Effector memory CD4-positive, alpha-beta T cell (primary cell): ENCODE data around the gene UNC119B.

Source experiments
- DNase-seq, 3 donors: peaks; one replicate each; pipeline ENCODE4 v3.0.0-alpha.2; 2020
- H3K27ac ChIP-seq: 2 replicates; pipeline ENCODE4 v1.7.0; 2013; ENCODE audit warnings: mild to moderate bottlenecking, low read length, moderate library complexity; ENCODE audit not compliant: insufficient read depth, poor library complexity, severe bottlenecking
- H3K27me3 ChIP-seq: replicated peaks from 2 replicates; pipeline ENCODE4 v1.7.0; 2013; ENCODE audit warnings: mild to moderate bottlenecking, low read length; ENCODE audit not compliant: insufficient read depth, control insufficient read depth, poor library complexity, severe bottlenecking
- H3K36me3 ChIP-seq: 2 replicates; pipeline ENCODE4 v1.7.0; 2013; ENCODE audit warnings: mild to moderate bottlenecking, low read length, moderate library complexity; ENCODE audit not compliant: control insufficient read depth, insufficient read depth
- H3K4me1 ChIP-seq: 2 replicates; pipeline ENCODE4 v1.7.0; 2013; ENCODE audit warnings: low read length, mild to moderate bottlenecking; ENCODE audit not compliant: control insufficient read depth, insufficient read depth, poor library complexity, severe bottlenecking
- H3K4me3 ChIP-seq: 2 replicates; pipeline ENCODE4 v1.7.0; 2013; ENCODE audit warnings: low read length, low read depth, mild to moderate bottlenecking; ENCODE audit not compliant: insufficient read depth, poor library complexity, severe bottlenecking
- H3K9me3 ChIP-seq: 2 replicates; pipeline ENCODE4 v1.7.0; 2013; ENCODE audit warnings: mild to moderate bottlenecking, low read length, moderate library complexity; ENCODE audit not compliant: control insufficient read depth

The UNC119B gene

GRCh38 chr12:120738252-120739030, 28.2 kb downstream of the UNC119B start:
- H3K27me3 ChIP-seq = no peaks in the 10 kb centered on the region
- H3K4me3 ChIP-seq = no peak overlapping the region
- H3K9me3 ChIP-seq = no peaks in the 10 kb centered on the region
- no peak for DNase-seq
- no peaks in the 10 kb centered on the region for H3K4me1 ChIP-seq
- no peak overlapping the region for H3K27ac ChIP-seq
- H3K36me3 ChIP-seq = peaks cover 4% of the 10 kb centered on the region

- H3K27me3 ChIP-seq = no peaks in the 10 kb centered on the region
- peaks cover 4% of the 10 kb centered on the region for H3K36me3 ChIP-seq
- no peak for DNase-seq
- no peaks in the 10 kb centered on the region for H3K4me1 ChIP-seq
- H3K9me3 ChIP-seq = no peaks in the 10 kb centered on the region
- H3K4me3 ChIP-seq = no peak overlapping the region
- no peak overlapping the region for H3K27ac ChIP-seq
Measured at GRCh38 chr12:120739031-120739762, 28.9 kb downstream of the UNC119B start.

GRCh38 chr12:120739821-120740613, 29.8 kb downstream of the UNC119B start:
- peaks cover 4% of the 10 kb centered on the region for H3K36me3 ChIP-seq
- H3K4me1 ChIP-seq = no peaks in the 10 kb centered on the region
- no peaks in the 10 kb centered on the region for H3K27me3 ChIP-seq
- no peak overlapping the region for H3K27ac ChIP-seq
- DNase-seq = no peak
- H3K4me3 ChIP-seq = no peak overlapping the region
- H3K9me3 ChIP-seq = no peaks in the 10 kb centered on the region

GRCh38 chr12:120740871-120741270, 30.6 kb downstream of the UNC119B start:
- no peaks in the 10 kb centered on the region for H3K27me3 ChIP-seq
- H3K4me1 ChIP-seq = no peaks in the 10 kb centered on the region
- peaks cover 4% of the 10 kb centered on the region for H3K36me3 ChIP-seq
- no peak for DNase-seq
- no peak overlapping the region for H3K27ac ChIP-seq
- H3K9me3 ChIP-seq = no peaks in the 10 kb centered on the region
- H3K4me3 ChIP-seq = no peak overlapping the region

GRCh38 chr12:120741476-120742421, 31.5 kb downstream of the UNC119B start:
- H3K36me3 ChIP-seq = peaks cover 4% of the 10 kb centered on the region
- no peak overlapping the region for H3K4me3 ChIP-seq
- no peak for DNase-seq
- no peak overlapping the region for H3K27ac ChIP-seq
- H3K9me3 ChIP-seq = no peaks in the 10 kb centered on the region
- H3K4me1 ChIP-seq = no peaks in the 10 kb centered on the region
- H3K27me3 ChIP-seq = no peaks in the 10 kb centered on the region

GRCh38 chr12:120744922-120745493, 34.8 kb downstream of the UNC119B start:
- no peak overlapping the region for H3K4me3 ChIP-seq
- no peaks in the 10 kb centered on the region for H3K36me3 ChIP-seq
- no peaks in the 10 kb centered on the region for H3K9me3 ChIP-seq
- H3K27ac ChIP-seq = no peak overlapping the region
- no peaks in the 10 kb centered on the region for H3K4me1 ChIP-seq
- DNase-seq = no peak
- H3K27me3 ChIP-seq = no peaks in the 10 kb centered on the region

- no peaks in the 10 kb centered on the region for H3K4me1 ChIP-seq
- H3K27me3 ChIP-seq = no peaks in the 10 kb centered on the region
- no peak overlapping the region for H3K4me3 ChIP-seq
- no peak for DNase-seq
- no peaks in the 10 kb centered on the region for H3K36me3 ChIP-seq
- no peak overlapping the region for H3K27ac ChIP-seq
- no peaks in the 10 kb centered on the region for H3K9me3 ChIP-seq
Measured at GRCh38 chr12:120748242-120748641, 38.0 kb downstream of the UNC119B start.

- no peak for DNase-seq
- no peaks in the 10 kb centered on the region for H3K4me1 ChIP-seq
- no peaks in the 10 kb centered on the region for H3K36me3 ChIP-seq
- no peak overlapping the region for H3K4me3 ChIP-seq
- no peaks in the 10 kb centered on the region for H3K9me3 ChIP-seq
- H3K27me3 ChIP-seq = no peaks in the 10 kb centered on the region
- no peak overlapping the region for H3K27ac ChIP-seq
Measured at GRCh38 chr12:120749256-120749655, 39.0 kb downstream of the UNC119B start.

- no peak overlapping the region for H3K27ac ChIP-seq
- no peak overlapping the region for H3K4me3 ChIP-seq
- H3K36me3 ChIP-seq = no peaks in the 10 kb centered on the region
- H3K27me3 ChIP-seq = no peaks in the 10 kb centered on the region
- no peaks in the 10 kb centered on the region for H3K9me3 ChIP-seq
- no peaks in the 10 kb centered on the region for H3K4me1 ChIP-seq
- no peak for DNase-seq
Measured at GRCh38 chr12:120750806-120751205, 40.5 kb downstream of the UNC119B start.
